Tibial nerve (tissue), 4 donors: ENCODE data around the gene TYRP1.

Source experiments
- EP300 ChIP-seq, 2 donors: sonication (generic); formaldehyde crosslinking; IDR thresholded peaks; one replicate each; pipeline ENCODE4 v1.6.1; 2017; ENCODE audit warnings: antibody characterized with exemption in 2 of 2, mild to moderate bottlenecking in 1 of 2
- POLR2A ChIP-seq, 2 donors: fragments of 450-650 bp; IDR thresholded peaks; one replicate each; pipeline ENCODE4 v1.6.1; 2017; ENCODE audit warnings: antibody characterized with exemption in 2 of 2, mild to moderate bottlenecking in 2 of 2, moderate library complexity in 2 of 2
- TF ChIP-seq, protein P1 (sequence below), 5 experiments: fragments of 200-600 bp in 3 of 5; fragments of 450-650 bp in 2 of 5; sonication (generic) in 3 of 5; IDR thresholded peaks; one replicate each; pipeline ENCODE4 v1.5.1; 2016 to 2019; ENCODE audit warnings: antibody characterized with exemption in 5 of 5, mild to moderate bottlenecking in 3 of 5, moderate library complexity in 2 of 5

- TF ChIP-seq, protein P1, sequence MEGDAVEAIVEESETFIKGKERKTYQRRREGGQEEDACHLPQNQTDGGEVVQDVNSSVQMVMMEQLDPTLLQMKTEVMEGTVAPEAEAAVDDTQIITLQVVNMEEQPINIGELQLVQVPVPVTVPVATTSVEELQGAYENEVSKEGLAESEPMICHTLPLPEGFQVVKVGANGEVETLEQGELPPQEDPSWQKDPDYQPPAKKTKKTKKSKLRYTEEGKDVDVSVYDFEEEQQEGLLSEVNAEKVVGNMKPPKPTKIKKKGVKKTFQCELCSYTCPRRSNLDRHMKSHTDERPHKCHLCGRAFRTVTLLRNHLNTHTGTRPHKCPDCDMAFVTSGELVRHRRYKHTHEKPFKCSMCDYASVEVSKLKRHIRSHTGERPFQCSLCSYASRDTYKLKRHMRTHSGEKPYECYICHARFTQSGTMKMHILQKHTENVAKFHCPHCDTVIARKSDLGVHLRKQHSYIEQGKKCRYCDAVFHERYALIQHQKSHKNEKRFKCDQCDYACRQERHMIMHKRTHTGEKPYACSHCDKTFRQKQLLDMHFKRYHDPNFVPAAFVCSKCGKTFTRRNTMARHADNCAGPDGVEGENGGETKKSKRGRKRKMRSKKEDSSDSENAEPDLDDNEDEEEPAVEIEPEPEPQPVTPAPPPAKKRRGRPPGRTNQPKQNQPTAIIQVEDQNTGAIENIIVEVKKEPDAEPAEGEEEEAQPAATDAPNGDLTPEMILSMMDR (IDR thresholded peaks at IDR 0.05) = no peak
- no peak for TF ChIP-seq EP300 (IDR thresholded peaks at IDR 0.05)
- no peak for TF ChIP-seq POLR2A (IDR thresholded peaks at IDR 0.05)
Measured at GRCh38 chr9:12759761-12760160, 66.6 kb downstream of the TYRP1 start.
